HG03469 (cell line): ENCODE data around the gene BASP1.
"Not testable (repeated sequence)": the region's sequence is repeated elsewhere in the genome, so short reads cannot be mapped to it uniquely, and the experiment has no call there.

Experiments
- ATAC-seq: cut with Tn5 transposase; IDR thresholded peaks from one replicate; pipeline ENCODE4 v1.9.1; 2021; ENCODE audit warnings: mild to moderate bottlenecking, moderate library complexity, moderate number of reproducible peaks; ENCODE audit not compliant: unreplicated experiment

The BASP1 gene

DNA sequence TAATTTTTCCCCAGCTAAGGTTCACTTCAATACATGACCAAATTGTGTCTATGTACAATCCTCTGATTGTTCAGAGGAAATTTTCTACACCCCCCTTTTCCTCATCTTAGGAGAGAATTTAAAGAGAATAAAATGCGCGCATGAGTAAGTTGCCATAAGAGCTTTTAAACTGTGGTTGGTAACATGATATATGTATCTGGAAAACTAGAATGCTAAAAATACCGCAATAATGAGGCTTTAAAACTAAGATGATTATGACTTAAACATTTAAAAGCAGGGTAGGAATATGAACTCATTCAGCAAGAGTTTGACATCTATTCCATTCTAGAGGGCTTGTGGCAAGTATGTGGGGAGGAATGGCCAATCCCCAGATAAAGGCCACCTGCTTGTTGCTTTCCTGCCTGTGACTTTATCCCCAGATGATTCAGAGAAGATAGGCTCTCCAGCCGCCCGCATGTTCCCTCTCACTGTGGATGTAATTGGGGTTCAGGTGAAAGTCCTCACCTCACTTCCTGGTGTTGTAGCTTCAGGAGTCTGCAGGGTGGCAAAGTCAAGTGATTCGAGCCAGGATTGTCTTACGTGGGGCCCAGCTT is 26.5 kb upstream of the BASP1 start:
- no peak for ATAC-seq

DNA sequence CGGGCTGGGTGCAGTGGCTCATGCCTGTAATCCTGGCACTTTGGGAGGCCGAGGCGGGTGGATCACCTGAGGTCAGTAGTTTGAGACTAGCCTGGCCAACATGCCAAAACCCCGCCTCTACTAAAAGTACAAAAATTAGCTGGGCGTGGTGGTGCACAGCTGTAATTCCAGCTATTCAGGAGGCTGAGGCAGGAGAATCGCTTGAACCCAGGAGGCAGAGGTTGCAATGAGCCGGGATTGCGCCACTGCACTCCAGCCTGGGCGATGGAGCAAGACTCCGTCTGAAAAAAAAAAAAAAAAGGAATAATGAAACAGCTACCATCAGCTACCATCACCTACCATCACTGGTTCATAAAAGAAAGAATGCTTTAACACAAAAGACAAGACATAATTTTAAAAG is 25.9 kb upstream of the BASP1 start:
- not testable (repeated sequence) for ATAC-seq

DNA sequence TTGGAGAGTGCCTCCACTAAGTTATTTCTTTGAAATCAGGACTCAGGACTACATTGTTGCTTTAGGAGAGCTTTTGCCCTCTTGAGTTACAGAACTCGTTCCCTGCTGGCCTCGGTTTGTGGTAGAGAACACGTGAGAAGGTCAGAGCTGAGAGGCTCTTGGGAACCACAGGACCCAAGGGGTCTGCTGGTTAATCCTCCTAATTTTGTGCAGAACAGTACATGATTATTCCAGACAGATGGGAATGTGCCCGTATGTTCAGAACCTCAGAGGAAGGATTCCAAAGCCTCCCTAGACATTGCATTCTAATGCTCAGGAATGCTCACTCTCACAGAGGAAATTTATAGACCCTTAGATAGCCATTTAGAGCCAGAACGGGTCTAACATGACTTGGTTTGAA is 25.2 kb upstream of the BASP1 start:
- no peak for ATAC-seq

DNA sequence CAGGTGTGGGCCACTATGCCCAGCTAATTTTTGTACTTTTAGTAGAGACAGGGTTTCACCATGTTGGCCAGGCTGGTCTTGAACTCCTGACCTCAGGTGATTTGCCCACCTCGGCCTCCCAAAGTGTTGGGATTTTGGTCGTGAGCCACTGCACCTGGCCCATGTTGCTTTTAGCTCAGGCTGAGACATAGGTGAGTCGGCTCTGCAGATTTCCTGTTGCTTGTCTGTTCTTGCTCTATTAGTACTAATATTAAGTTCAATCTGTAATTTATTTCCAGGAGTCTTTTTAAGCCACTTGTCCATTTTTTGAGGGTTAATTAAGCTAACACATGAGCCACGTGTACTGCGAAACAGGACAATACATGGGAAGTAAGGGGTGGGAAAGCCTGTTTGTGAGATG is 21.4 kb upstream of the BASP1 start:
- ATAC-seq = no peak

DNA sequence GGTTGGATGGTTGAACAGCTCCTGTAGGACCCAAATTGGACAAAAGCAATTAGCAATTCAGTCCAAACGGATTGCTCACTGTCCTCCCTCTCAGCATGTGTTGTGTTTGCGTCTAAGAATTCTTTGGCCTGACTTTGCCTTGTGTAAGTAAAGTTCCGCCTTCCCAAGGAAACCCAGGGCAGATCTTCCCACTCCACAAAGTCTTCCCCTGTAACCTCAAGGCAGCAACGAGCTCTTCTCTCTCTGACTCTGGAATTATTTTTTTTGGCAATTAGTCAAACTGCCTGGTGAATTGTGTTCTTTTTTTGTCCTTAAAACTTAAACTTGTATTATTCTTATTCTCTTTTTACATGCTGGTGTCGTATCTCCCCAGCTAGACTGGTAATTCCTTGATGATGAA is 20.7 kb upstream of the BASP1 start:
- no peak for ATAC-seq

DNA sequence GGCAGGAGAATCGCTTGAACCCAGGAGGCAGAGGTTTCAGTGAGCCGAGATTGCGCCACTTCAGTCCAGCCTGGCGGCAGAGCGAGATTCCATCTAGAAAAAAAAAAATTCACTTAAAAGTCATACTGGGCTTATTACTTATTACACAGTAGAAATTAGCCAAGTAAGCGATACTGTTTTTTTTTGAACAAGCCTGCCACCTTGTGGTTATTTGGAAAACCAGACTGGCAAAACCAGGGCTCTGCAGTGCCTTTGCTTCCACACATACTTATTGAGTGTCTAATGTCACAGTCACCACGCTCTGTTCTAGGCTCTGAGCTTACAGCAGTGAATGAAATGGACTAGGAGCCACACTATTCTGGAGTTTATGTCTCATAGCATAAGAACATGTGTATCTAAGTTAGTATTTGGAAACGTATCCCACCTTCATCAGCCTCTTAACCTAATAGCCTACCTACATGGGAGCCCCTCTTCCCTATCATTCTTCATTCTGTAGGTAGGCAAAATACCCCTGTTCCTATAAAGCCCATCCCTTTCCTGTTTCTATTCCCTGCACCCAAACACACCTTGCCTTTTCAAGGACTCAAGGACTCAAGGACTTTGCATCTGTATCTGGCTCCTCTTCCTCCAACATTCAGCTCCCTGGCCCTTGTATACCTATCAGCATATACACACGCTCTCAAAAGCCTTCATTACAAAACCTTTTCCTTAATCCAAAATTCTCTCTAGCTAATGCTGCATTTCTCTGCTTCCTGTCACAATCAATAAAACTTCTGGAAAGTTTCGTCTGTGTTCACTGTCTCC is 13.9 kb upstream of the BASP1 start:
- ATAC-seq = peak; percentile 82

DNA sequence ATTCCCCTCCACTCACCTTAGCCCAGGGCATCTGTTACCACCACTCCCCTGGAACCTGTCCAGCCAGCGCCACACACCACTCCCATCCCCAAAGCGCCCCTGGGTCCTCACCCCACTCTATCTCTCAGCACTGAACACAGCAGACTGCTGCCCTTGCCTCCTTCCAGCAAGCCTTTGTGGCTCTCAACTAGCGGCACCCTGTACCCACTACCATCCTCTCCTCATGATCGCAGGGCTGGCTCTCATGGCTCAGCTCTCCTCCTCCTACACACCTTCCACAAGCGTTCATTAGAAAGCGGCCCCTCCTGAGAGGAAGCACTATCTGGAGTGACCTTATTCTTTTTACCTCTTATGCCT is 13.3 kb upstream of the BASP1 start:
- ATAC-seq = no peak

DNA sequence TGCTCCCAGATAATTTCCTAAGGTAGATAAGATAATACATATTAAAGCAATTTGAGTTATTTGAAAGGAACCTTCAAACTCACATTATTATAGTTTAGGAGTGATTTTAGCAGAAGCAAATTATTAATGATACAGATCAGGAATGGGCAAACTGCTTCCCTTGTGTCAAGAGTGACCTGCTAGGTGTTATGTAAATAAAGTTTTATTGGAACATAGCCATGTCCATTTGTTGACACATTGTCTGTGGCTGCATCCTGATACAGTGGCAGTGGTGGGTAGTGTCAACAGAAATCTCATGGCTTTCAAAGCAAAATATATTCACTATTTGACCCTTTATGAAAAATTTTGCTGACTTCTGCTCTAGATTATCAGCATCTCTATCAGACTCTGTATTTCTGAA is 11.4 kb upstream of the BASP1 start:
- ATAC-seq = no peak

DNA sequence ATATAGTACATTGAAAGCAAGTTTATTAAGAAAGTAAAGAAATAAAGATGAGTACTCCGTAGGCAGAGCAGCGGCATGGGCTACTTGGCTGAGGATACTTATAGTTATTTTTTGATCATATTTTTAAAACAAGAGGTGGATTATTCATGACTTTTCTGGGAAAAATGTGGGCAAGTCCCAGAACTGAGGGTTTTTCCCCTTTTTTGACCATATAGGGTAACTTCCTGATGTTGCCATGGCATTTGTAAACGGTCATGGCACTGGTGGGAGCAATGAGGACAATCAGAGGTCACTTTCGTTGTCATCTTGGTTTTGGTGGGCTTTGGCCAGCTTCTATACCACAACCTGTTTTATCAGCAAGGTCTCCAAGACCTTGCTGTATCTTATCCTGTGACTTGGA is 5.2 kb upstream of the BASP1 start:
- no peak for ATAC-seq

DNA sequence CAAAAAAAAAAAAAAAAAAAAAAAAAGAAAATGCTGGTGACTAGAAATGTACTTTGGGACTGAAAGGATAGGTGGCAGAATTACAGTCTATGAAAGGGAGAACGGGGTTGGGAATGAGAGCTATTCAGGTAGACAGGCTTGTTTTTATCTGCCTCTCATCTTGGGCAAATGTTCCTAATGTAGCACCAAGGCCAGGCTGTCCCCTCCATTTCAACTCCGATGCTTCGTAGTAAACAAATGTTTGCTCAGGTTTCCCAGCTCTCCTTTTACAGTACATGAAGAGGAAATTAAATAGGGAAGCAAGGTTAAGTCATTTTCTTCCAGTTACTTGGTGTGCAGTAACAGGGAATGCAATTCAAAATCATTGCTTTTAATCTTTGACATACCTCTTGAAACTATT is 4.4 kb upstream of the BASP1 start:
- ATAC-seq = no peak

DNA sequence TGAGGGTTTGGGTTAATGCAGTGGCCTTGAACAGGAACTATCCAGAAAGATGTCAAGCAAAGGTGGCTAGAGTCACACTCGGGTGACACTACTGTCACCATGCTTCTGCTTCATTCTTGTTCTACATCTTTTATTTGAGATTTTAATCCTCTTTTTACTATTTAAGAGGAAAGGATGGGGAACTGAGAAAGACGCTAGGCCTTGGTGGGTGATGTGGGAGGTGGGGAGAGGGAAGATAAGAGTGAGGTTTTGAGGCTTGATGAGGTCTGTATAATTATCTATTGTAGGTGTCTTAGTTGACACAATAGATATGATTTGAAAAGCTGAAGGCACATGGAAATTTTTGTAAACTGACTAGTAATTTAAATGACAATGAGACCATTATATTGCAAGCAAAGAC is 3.5 kb upstream of the BASP1 start:
- no peak for ATAC-seq

DNA sequence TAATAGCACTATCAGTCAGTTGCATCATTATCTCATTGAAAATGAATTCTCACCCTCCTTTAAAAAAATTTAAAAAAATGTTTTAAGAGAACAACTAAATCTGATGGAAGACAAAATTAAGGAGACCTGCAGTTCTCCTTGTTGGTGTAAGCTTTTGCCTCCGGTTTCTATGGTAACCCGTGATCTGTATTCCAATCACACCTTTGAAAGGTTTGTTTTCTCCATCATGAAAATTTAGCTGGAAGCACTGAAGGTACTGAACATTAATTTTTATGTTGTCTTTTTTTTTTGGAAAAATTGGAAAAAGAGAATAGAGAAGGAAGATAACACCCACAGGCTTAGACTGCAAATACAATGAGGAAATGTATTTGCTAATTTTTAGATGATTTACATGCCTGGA is 2.5 kb upstream of the BASP1 start:
- ATAC-seq = no peak

DNA sequence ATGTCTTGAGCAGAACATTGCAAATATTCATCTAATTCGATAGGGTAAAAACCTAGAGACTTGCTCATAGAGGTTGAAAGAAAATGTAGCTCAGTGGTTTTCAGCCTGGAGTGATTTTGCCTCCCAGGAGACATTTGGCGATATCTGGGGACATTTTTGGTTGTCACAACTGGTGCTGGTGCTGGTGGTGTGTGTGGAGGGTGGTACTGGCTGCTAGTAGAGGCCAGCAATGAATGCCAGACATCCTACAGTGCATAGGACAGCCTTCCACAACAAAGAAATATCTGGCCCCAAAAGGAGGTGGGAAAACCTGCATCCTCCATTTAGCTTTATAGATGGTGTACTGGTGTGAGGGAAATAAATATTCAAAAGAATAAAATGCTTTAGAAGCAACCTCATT is 2.1 kb upstream of the BASP1 start:
- ATAC-seq = no peak

DNA sequence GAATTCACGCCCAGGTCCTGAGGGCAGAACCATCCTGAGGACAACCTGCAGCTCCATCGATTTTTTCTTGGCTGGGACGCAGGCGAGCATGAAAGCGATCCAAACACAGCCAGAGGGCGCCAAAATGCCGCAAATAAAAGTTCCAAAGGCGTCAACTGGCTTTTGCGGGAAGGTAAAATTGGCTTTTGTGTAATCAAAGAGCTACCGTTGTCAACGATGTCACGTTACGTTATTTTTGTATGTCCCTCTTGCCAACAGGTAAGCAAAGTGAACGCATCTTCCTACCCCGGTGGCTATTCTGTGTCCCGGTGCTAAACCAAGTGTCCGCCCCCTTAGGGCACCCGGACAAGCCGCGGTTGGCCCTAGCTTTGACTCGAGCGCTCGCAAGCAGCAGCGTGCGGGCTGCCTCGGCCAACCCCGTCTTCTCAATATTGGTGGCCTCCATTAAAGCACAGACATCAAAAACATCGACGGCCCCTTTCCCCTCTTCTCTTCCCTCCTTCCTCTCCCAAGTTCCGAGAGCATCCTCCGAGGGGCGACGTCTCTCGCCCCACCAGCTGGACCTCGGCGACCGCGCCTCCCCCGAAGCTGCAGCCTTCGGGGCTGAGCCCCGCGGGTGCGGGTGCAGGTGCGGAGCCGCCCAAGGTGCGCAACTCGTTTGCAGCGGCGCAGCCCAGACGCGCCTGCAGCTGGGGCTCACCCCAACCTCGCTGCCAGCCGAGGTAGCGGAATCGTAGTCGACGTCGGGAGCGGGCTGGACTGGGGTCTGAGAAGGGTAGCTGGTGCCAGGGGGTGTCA is 1.1 kb upstream of the BASP1 start:
- peak; percentile 30 for ATAC-seq

DNA sequence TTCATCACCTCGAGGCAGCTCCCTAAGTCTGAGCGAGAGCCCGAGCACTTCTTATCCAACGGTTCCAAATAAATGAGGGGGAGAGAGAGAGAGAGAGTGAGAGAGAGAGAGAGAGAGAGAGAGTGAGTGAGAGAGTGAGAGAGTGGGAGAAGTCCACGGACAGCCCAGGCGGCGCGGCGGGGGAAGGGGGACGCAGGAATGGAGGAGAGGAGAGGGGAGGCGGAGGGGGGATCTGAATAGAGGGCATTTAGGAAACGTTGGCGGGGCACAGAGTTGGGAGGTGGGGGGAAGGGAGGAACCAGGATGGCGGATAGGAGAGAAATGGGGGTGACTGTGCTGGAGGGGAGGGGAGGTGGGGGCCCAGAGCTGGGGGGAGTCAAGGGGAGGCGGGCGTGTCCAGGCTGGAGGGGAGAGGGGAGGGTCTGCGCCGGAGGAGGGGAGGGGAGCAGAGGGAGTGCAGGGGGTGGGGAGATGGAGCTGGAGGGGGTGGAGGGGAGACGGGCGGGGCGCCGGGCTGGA is 398 bp upstream of the BASP1 start:
- no peak for ATAC-seq

DNA sequence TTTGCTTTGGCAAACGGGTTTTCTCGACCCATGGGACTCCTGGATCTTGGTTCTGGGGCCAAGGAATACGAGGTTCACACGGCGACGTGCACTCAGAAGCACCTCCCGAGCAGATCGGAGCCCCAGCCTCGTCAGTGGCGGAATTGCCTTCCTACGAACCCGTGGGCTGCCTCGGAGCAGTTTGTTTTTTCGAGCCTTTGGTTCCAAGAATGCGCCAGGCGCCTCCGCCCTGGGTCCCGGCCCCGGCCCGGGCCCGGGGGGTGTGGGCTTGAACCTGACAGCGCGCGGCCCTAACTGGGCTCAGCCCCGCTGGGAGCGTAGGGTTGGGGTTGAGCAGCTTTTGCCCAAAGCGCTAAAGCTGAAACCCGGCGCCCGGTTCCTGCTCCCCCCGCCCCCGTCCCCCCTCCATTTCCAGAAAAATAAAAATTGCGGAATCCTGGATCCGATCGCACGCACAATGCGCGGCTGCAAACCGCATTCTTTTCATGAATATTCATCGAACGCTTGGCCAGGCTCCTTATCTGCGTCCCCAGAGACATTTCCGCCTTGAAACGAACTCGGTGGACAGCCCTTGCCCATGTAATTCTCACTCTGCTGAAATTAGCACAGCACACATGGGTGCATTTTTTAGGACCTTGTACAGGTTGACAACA is 1.0 kb downstream of the BASP1 start:
- no peak for ATAC-seq

DNA sequence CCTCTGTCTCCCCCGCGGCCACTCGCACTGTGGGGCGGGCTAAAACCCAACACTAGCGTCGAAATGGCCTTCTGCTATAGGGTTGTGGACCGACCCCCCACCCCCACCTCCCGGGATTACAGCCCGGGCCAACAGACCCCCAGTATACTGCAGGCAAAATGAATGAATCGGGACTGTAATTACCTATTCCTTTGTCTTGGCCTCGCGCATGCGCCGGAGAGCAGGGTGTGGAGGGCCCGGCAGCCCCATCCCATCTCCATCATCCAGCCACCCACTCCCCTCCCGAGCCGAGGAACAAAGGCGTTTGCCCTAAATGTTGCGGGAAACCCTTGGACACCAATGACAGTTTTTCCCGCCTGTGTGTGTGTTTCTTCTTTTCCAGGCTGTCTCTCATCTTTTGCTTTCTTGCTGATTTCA is 1.6 kb downstream of the BASP1 start:
- no peak for ATAC-seq

DNA sequence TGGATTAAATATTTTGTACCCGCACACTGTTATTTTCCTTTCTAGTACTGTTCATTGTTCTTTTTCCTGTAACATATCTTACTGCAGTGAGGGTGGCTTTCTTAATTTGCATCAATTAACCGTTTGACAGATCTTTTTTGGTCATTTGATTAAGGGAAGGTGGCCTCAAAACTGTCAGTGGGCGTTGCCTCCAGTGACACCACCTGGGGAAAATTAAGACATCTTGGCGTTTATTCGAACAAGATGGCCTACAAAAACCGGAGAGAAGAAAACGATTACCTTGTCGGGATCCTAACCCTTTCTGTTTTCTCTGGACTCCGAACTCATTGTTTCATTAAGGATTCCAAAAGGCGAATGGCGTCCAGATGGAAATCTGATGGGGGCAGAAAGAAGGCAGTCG is 2.0 kb downstream of the BASP1 start:
- no peak for ATAC-seq

DNA sequence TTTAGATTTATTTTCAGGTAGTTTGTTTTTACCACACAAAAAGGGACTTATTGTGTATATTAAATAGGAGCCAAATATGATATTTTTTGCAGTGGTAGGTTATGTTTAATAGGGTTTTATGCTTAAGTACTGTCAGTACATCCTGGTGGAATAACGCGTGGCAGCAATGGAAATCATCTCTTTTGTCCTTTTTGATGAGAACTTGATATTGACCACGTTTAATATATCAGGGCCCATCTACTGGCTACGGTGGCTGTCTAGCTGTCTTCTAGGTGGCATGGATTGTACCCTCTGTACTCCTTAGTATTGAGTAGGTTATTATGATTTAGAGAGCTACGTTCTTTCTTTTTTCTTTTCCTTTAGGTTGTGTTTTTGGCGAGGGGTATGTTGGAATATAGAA is 2.6 kb downstream of the BASP1 start:
- no peak for ATAC-seq

DNA sequence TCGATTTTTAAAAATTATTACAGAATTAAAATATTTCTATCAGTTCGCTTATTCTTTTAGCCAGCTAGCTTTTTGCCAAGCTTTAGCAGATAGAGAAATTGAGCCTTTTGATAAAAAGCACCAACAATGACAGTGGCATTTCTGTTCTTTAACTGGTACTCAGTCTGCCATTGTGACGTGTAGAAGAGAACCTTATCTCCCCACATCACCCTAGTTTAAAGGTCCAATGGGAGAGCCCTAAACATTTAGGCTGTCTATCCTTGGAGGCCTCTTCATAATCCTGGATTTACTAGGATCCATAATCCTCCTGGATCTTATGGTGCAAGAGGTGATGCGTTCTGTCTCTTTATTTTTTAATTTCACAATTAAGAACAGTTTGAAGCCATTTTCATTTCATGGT is 3.0 kb downstream of the BASP1 start:
- ATAC-seq = no peak
